HG02938 (cell line): ENCODE results near the gene KIAA1143.
A peak's percentile ranks its signal among the peaks of the same experiment; 100 is the strongest.

Experiments
- ATAC-seq: cut with Tn5 transposase; IDR thresholded peaks from one replicate; pipeline ENCODE4 v1.9.1; 2021; ENCODE audit warnings: mild to moderate bottlenecking, moderate library complexity; ENCODE audit not compliant: unreplicated experiment

The KIAA1143 gene

DNA sequence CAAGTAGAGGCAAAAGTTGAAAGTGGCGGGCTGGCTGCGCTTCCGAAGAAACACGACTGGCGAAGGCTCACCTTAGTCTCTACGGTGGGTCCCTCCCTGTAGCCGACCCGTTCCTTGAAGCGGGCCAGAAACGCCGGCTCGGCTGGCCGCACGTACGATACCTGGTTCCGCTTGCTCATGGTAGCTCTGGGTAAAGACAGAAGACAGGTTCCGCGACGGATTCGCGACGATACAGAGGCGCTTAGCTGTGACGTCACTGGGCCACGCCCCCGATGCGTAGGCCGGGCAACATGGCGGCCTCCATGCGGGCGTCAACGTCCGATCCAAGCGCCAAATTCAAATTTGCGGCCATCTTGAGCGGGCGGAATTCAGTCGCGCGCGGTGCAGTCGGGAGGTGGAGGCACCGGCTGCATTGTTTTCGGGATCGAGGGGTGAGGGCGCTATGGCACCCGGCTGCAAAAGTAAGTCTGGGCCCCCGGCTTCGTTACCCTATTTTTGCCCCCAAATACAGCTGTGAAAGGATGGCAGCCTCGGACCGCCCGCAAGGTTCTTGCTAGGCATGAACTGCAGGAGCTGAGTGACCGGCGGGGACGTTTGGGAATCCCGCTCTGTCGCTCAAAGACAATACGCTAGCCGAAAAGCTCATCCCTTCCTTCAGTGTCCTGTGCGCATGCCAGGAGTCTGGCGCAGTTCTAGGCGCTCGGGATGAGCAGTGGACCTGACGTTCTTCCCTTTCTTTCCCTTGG, at the start of gene KIAA1143, which contains the start of gene KIF15:
TSS of gene KIAA1143 (minus strand) at position 196 of the 746 bp plus-strand sequence. CDS start at position 179, 17 bp downstream.
TSS of gene KIF15 (plus strand) at position 371 of the 746 bp plus-strand sequence. CDS start at position 443, 72 bp downstream.
- peak; percentile 90 for ATAC-seq

DNA sequence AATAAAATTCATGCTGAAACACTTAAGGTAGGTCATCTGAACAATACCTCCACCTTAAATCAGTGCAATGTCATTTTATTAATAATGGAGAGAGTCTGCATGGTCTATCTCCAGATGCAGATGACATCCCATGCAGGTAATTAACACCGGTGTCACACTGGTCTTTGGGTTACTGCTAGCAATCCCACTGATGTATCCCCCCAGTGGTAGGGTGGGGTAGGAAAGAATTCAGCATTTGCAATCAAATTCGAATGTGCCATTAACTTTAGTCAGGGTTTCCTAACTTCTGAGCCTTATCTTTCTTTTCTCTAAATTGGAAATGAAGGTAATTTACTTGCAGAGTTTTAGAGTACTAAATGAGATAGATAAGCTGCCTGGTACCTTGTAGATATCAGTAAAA, 44.5 kb upstream of the KIAA1143 start:
- ATAC-seq = no peak

DNA sequence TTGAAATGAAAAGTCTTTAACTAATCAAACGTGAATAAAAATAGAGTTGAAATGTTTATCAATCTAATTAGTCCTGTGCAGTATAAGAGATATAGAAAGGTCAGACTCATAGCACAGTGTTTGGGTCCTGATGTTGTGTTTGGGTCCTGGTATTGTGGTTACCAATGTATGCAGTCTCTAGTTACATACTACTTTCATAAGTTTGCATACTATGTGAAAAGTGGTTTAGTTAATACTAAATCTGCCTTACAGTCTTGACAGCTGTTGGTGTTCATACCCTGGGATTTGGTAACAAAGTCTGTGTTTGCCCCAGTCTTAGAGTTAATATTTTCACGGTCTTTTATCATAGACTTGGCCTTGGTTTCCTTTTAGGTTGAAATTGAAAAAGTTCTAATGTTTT, 41.9 kb upstream of the KIAA1143 start:
- ATAC-seq = peak; percentile 88

DNA sequence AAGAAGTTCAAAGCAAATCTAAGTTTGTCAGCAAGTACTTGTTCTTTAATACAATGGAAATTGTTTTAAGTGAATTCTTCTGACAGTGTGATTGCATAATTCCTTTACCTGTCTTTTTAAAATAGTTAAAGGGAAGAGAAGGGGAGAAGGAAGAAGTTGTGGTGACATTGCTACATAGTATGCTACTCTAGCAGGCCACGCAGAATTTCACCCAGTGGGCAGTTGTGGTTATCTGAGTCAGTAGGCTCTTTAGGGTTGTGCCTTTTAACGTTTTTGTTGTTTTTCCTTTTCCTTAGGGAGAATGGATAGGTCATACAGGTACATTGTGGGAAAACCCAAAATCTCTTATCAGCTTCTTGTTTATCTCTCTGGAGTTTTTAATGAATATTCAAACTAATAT, 40.6 kb upstream of the KIAA1143 start:
- no peak for ATAC-seq

DNA sequence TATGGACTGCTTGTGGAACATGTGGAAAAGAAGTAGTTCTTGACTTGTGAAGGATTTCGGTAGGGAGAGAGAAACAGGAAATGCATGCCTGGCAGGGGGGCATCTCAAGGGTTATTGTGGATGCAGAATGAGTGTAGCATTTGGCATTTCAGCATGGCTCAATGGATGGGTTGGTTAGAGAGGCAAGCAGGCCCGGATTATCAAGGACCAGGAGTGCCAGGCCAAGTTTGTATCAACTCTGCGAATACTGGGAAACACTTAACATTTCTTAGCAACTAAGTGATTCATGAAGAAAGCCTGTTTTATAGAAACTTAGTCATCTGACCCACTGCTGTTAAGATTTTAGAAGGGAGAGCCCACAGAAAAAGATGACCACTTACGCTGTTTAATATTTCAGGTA, 33.8 kb upstream of the KIAA1143 start:
- no peak for ATAC-seq

DNA sequence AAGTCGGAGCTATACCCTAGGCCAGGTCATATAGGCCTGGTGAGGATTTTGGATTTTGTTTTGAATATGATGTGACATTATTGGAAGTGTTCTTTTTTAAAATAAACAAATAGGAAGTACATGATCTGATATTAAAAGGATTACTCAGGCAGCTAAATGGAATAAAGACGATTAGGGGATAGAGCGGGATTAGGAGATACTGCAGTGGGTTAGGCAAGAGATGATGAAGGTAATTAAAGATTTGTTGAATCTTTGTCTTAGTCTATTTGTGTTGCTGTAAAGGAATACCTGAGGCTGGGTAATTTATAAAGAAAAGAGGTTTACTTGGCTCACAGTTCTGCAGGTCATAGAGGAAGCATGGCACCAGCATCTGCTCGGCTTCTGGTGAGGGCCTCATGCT, 21.5 kb upstream of the KIAA1143 start:
- ATAC-seq = no peak

DNA sequence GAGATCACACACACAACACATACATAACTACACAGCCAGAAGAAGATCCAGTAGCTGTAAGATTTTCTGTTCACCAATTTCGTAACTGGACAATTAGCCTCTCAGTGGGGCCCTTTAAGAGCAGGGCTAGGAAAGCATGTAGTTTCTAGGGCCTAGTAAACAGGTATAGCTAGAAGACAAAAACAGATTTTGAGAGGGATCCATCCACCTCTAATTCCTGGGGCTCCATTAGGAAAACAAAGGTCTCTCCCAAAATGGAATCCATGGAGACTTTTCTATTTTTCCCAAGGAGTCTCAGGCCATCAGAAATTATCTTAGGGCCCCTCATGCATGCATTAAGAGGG, 10.7 kb upstream of the KIAA1143 start:
- no peak for ATAC-seq

DNA sequence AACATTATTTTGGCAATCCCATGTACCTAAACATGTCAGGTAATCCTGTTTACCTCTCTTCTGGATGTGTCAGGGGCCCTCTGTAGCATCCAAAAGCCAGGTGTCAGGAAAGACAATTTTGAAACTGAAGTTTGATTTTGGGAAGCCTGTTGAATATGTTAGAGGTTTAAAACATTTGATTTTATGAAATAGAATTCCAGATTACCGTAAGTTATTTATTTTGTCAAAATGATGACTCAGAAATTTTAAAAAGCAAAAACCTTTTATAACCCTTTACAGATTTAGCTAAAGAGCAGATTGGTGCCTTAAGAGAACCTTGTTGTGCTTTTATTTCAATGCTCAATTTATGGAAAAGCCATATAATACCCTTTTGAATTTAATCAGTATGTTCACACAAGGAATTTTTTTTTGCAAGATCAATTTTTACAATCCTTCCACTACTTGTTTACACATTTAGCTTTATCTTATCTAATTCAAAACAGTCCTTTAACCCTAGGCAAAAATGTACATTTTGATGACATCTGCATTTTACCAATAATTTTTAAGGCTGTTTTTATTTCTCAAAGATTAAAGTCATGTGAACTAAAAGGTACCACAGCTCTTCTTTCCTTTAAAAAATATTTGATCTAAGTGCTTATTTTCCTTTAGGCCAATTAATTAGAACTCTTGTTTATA, 10.1 kb upstream of the KIAA1143 start:
- ATAC-seq = no peak

DNA sequence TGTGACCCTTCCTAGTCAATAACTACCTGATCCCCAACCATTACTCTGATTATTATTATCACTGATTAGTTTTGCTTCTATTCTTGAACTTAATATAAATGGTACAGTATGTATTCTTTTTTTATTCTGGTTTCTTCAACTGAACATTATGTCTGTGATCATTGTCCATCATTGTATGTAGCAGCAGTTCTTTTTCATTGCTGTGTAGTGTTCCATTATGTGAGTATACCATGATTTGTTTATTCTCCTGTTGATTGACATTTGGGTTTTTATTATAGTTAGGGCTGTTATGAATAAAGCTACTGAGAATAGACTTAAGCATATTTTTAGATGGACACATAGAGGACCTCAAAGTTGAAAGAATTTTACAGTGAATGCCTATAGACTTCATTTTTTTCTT, 2.8 kb upstream of the KIAA1143 start:
- no peak for ATAC-seq

DNA sequence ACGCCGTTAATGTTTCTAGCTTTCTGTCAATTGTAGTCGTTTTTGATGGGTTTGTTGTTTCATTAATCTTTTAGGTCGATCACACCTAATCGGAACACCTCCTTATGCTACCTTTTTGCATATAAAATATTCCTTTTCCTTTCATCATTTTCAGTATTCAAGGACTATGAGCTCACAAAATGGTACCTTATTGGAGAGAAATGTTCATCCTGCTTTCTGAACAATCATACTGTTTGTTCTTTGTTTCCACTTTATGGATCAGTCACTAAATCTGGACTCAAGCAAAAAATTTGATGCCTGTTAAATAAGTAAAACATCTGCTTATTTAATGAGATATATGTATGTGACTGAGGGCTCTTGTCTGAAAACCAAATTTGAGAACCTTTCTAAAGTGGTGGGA, 1.3 kb upstream of the KIAA1143 start:
- no peak for ATAC-seq

DNA sequence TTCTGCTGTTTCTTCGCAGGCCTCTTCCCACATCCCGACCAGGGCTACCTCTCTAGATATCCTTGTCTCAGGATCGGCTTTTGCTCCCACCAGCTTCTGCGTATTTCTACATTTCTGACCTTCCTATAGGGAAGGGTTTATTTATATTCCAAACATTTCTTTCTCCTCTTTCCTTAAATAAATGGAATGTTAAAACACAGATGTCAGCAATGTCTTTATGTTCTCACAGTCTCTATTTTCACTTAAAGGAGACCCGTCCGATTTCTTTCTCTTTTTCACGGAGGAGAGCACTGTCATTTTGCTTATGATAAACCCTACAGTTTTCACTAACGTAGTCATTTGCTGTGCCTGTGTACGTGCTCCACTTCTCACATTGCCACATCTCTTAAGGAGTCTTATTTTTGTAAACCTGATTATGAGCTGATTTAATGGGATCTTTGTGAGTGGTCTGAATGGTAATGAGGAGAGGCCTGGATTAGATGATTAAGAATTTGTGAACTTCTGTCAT, 805 bp upstream of the KIAA1143 start:
- ATAC-seq = peak; percentile 9

DNA sequence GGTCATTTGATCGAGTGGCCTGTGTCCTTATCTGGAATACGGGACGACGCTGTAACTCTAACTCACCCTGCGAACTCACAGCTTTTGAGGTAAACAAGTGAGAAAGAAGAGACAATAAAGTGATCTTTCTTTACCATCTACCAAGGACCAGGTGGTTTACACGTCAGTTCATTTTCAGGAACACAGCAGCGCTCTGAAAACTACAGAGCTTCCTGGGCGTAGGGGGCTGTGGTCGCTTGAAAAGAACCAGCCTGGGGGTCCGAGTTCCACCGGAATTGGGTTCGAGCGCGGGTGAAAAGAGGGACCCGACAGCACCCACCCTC, 357 bp downstream of the KIAA1143 start:
- no peak for ATAC-seq

DNA sequence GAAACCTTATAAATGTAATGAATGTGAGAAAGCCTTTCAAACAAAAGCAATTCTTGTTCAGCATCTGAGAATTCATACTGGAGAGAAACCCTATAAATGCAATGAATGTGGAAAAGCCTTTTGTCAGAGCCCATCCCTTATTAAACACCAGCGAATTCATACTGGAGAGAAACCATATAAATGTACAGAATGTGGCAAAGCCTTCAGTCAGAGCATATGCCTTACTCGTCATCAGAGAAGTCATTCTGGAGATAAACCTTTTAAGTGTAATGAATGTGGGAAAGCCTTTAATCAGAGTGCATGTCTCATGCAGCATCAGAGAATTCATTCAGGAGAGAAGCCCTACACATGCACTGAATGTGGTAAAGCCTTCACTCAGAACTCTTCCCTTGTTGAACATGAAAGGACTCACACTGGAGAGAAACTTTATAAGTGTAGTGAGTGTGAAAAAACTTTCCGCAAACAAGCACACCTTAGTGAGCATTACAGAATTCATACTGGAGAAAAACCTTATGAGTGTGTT, 26.7 kb downstream of the KIAA1143 start:
- ATAC-seq = no peak

DNA sequence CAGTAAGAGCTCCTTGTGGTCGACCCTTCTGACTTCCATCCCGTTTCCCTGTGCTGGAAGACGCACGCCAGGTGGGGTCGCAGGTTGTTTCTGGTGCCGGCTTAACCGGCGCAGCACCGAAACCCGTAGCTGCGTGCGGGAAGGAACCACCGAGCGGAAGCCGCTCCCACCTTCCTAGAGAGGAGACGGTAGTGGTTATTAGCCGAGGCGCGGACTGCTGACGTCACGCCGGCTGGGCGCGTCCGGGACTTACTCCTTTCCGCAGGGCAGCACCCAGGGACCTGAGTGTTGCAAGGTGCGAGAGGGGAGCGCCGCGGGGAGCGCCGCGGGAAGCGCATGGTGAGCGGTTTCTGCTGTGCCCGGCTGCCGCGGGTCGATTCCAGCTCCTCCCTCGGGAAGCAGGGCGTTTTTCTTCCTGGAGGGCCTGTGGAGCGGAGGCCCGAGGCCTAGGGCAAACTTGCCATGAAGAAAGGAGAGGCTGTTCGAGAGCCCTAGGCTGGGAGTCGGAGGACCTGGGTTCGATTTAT, 32.0 kb downstream of the KIAA1143 start, which contains the start of gene ZNF501:
TSS of gene ZNF501 (plus strand) at position 252 of the 527 bp plus-strand sequence. CDS start 4,787 bp downstream, outside the sequence.
- ATAC-seq = peak; percentile 62

DNA sequence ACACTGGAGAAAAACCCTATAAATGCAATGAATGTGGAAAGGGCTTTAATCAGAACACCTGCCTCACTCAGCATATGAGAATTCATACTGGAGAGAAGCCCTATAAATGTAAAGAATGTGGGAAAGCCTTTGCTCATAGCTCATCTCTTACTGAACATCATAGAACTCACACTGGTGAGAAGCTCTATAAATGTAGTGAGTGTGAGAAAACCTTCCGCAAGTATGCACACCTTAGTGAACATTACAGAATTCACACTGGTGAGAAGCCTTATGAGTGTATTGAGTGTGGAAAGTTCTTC, 39.4 kb downstream of the KIAA1143 start:
- no peak for ATAC-seq

DNA sequence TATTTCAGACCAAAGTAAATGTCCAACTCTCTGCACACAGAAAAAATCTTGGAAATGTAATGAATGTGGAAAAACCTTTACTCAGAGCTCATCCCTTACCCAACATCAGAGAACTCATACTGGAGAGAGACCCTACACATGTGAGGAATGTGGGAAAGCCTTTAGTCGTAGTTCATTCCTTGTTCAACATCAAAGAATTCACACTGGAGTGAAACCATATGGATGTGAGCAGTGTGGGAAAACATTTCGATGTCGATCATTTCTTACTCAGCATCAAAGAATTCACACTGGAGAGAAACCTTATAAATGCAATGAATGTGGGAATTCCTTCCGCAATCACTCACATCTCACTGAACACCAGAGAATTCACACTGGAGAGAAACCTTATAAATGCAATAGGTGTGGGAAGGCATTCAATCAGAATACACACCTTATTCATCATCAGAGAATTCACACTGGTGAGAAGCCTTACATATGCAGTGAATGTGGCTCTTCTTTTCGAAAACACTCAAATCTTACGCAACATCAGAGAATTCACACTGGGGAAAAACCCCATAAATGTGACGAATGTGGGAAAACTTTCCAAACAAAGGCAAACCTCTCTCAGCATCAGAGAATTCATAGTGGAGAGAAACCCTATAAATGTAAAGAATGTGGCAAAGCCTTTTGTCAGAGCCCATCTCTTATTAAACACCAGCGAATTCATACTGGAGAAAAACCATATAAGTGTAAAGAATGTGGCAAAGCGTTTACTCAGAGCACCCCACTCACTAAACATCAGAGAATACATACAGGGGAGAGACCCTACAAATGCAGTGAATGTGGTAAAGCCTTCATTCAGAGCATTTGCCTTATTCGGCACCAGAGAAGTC, 40.0 kb downstream of the KIAA1143 start:
- ATAC-seq = no peak

DNA sequence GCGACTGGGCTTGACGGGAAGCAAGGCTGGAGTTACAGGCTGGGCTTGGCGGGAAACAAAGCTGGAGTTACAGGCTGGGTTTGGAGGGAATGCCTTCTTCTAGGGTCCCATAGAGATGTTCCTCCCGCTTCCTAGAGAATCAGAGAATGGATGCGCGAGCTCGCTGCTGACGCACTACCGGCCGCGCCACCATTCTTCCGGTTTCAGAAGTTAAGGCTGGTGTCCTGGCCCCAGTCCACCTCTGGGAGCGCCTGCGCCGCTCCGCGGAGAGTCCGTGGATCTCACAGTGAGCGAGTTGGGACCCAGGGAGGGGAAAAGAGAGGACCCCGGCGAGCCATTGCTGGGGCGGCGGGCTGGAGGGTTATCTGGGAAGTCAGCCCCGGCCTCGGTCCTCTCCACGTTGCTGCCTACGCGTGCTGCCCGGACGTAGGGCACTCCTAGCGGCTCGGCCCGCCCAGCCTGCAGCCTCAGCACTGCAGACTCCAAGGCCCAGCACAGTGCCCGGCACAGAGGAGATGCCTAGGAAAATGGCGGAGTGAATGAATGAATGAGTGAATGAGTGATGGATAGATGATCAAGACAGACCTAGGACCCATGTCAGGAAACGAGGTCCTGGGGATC, 48.9 kb downstream of the KIAA1143 start, which contains the start of gene ZNF502:
TSS of gene ZNF502 (plus strand) at position 206 of the 621 bp plus-strand sequence. CDS start 7,602 bp downstream, outside the sequence.
- no peak for ATAC-seq
